Midbrain (tissue), 1 donor: ENCODE measurements around the gene ZNF253.
"Not testable (repeated sequence)": the region's sequence is repeated elsewhere in the genome, so short reads cannot be mapped to it uniquely, and the experiment has no call there.

ENCODE experiments used
- DNase-seq: peaks from one replicate; lab custom pipeline; 2025; lab: John Stamatoyannopoulos, UW

Gene ZNF253

GRCh38 chr19:19865750-19866610, at the start of gene ZNF253:
TSS of gene ZNF253 (plus strand) at chr19:19865882. CDS start at chr19:19865997, 115 bp downstream.
- DNase-seq: peak; percentile 97

DNA sequence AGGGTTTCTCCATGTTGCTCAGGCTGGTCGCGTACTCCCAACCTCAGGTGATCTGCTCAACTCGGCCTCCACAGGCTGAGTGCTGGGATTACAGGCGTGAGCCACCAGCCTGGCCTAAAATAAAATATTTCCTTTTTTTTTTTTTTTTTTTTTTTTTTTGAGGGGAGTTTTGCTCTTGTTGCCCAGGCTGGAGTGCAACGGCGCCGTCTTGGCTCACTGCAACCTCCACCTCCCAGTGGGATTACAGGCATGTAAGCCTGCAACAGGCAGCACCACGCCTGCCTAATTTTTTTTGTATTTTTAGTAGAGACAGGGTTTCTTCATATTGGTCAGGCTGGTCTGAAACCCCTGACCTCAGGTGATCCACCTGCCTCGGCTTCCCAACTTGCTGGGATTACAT, 49.0 kb upstream of the ZNF253 start:
- DNase-seq: no peak

DNA sequence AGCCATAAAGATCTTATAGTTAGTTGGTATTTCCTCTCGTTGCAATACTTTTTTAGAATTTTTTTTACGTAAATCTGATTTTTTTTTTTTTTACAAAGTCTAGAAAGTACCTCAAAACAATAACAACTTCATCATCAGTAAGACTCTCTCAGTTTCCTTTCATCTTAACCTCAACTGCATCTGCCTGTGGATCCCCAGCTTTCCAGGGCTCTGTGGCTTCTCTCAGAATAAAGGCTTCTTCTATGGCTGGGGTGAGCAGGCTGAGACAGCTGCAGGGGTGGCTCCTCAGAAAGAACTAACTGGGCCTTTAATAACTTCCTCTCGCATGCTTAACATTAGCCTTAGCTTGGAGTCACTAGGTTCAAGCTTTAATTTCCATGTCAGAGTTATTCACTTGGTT, 48.3 kb upstream of the ZNF253 start:
- DNase-seq: peak; percentile 1

GRCh38 chr19:19820774-19821320, 44.8 kb upstream of the ZNF253 start:
- no peak for DNase-seq

DNA sequence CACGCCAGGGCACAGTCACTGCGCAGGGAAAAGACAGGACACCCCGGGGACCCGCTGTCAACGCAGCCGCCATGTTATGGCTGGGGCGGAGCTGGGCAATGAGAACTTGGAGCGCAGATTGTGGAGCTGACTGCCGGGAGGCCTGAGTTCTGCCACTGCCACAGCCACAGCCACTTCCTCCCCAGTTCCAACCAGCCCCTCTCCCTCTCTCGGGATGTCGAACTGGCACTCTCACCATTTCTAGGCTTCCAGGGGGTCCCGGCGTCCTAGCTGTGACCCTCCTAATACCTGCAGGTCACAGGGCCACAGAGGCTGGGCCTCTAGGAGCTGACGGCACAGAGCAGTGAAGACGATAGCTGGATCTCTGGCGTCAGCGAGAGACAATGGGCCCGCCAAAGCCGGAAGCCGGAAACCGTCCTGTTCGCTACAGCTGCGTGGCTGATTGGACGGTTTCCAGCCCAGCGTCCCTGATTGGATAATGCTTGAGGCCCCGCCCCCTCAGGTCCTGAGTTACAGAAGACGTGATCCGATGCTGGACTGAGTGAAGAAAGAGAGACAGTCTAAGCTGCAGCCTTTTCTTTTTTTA, 44.2 kb upstream of the ZNF253 start, which contains the start of gene ZNF506:
Gene ZNF506, minus strand, starts transcription at position 385 of the 586 bp plus-strand sequence. Its CDS starts 147 bp downstream, at position 238.
- DNase-seq: peak; percentile 97

- not testable (repeated sequence) for DNase-seq
These were observed 43.7 kb upstream of the ZNF253 start for GRCh38 chr19:19821976-19822375.

DNA sequence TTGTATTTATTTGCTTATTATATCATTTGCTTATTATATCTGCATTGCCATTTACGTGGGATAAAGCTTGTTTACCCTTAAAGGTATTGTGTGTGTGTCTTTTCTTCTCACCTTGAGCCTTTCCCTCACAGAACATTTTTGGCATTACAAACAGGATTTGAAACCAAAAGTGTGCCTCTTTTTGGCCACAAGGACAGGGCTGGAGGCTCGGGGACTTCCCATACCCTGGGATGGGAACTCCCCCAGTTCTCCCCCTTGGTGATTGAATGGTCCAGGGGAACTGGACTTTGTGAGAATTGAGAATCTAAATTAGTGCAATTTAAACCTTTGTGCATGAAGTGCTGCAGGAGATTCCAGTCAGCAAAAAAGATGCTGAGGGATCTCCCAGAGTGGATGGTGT, 41.8 kb upstream of the ZNF253 start:
- no peak for DNase-seq

GRCh38 chr19:19826875-19827274, 38.8 kb upstream of the ZNF253 start:
- no peak for DNase-seq

DNA sequence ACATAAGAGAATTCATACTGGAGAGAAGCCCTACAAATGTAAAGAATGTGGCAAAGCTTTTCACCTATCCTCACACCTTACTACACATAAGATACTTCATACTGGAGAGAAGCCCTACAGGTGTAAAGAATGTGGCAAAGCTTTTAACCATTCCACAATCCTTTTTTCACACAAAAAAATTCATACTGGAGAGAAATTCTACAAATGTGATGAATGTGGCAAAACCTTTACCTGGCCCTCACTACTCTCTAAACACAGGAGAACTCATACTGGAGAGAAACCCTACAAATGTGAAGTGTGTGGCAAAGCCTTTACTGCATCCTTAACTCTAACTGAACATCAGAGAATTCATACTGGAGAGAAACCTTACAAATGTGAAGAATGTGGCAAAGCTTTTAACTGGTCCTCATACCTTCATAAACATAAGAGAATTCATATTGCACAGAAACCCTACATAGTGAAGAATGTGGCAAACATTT, 30.1 kb upstream of the ZNF253 start:
- DNase-seq: no peak

DNA sequence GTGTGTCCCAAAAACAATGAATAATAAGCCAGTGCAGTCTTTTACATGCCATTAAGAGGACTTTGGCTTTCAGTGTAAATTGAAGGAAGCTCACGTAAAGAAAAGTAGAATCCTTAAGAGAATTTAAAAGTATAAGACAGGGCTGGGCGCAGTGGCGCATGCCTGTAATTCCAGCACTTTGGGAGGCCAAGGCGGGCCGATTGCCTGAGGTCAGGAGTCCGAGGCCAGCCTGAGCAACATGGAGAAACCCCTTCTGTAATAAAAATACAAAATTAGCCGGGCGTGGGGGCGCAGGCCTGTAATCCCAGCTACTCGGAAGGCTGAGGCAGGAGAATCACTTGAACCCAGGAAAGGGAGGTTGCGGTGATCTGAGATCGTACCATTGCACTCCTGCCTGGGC, 17.9 kb upstream of the ZNF253 start:
- DNase-seq: no peak

DNA sequence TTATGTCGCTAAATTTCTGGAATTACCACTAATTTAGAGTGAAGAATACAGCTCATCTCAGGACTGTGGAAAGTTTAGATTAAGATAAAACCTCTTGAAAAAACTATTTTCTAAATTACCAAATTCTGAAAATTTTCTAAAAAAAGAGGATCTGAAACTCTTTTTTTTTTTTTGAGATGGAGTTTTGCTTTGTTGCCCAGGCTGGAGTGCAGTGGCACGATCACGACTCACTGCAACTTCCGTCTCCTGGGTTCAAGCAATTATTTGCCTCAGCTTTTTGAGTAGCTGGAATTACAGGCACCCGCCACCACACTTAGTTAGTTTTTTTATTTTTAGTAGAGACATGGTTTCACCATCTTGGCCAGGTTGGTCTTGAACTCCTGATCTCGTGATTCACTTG, 16.6 kb upstream of the ZNF253 start:
- DNase-seq: no peak

- not testable (repeated sequence) for DNase-seq
These were observed 13.9 kb upstream of the ZNF253 start for GRCh38 chr19:19851740-19852139.

DNA sequence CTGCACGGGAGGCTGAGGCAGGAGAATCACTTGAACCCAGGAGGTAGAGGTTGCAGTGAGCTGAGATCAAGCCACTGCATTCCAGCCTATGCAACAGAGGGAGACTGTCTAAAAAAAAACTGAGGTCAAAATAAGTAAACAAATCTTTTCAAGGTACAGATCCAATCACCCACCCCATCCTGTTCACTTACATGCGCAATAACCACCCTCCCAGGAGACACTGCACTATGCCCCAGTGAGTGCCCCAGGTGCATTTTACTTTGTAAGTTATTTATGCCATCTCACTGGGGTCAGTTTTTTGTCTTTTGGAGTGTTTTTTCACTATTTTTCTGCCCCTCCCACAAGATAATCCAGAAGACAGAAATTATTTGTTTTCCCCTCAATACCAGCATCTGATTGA, 6.9 kb upstream of the ZNF253 start:
- DNase-seq: no peak

- no peak for DNase-seq
These were observed 4.8 kb upstream of the ZNF253 start for GRCh38 chr19:19860756-19861390.

DNA sequence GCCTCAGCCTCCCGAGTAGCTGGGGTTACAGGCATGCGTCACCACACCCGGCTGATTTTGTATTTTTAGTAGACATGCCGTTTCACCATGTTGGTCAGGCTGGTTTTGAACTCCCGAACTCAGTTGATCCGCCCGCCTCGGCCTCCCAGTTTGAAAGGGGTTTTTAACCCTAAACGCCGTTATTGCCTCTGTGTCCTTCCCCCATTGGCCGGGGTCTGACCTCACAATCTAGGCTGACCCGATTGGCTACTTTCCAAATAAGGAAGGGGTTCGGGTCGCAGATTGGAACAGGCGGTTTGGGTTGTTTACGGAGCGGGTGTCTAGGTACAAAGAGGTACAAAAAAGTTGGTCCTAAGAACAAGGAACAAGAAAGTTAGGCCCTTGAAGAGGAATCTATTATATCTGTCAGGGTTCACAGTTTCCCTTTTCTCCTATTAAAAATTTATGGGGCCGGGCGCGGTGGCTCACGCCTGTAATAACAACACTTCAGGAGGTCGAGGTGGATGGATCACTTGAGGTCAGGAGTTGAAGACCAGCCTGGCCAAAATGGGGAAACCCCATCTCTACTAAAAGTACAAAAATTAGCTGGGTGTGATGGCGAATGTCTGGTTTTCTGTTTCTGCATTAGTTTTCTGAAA, 1.0 kb downstream of the ZNF253 start:
- DNase-seq: peak; percentile 10

DNA sequence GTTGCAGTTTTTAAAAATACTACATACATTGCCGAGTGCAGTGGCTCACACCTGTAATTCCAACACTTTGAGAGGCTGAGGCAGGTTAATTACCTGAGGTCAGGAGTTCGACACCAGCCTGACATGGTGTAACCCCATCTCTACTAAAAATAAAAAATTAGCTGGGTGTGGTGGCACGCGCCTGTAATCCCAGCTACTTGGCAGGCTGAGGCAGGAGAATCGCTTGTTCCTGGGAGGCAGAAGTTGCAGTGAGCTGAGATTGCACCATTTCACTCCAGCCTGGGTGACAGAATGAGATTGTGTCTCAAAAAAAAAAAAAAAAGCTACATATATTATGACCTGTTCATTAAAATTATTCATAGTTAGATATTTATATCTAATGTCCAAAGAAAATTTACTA, 4.4 kb downstream of the ZNF253 start:
- DNase-seq: not testable (repeated sequence)

DNA sequence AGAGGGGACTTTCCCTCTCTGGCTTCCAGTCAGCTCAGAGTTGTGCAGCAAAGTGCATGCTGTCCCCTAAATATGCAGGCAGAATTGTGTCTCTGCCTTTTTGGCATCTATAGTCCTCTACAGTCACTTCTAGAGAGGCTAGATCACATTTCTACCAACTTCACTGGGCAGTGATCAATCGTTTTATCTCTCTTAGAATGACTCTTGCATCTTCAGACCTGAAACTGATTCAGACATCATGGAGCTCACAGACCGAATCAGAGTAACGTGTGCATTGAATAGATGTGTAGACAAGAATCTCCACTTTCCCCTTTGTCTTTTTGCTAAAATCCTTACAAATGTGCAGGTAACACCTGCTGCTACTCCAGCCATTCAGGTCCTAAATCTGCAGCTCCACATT, 6.2 kb downstream of the ZNF253 start:
- no peak for DNase-seq

DNA sequence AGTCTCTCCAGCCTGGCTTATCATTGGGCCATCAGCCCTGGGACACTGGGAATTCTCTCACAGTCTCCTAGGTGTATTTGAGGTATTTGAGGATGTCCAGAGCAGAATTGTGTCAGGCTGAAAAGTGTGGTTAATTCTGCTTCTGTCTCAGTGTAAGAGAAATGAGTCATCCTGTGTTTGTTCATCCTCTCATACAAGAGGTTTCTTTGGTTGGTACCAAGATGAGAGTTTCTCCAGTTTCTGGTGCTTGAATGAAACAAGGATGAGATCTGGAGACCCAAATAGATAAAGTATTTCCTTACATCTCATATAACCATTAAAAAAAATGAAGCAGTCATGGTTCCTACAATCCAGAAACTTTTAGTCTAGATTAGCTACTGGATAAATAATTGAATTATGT, 7.7 kb downstream of the ZNF253 start:
- DNase-seq: no peak

DNA sequence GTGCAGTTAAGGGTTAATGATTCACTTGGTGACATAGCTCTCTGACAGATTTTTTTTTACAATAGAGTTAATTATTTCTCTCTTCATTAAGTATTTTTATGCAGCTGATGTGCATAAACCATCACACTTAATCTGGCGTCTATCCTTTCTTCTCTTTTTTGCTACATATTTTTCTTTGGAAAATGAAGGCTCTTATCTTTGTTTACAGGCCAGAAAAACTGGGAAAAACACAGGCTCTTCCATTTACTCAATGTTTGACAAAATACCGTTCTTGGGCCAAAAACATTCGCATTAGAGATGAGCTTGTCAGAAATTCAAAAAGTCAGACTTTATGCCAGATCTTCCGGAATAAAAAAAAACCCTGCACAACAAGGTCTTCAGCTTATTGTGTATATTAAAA, 12.0 kb downstream of the ZNF253 start:
- DNase-seq: no peak

- DNase-seq: no peak
These were observed 18.9 kb downstream of the ZNF253 start for GRCh38 chr19:19884583-19884982.

- DNase-seq: not testable (repeated sequence)
These were observed 26.6 kb downstream of the ZNF253 start for GRCh38 chr19:19892055-19892941.
